Activated CD8-positive, alpha-beta T cell treated with anti-CD3 and anti-CD28 coated beads, Interleukin-2, amount 10 ng/mL, durations not matched to agents 7 days and 5 days (primary cell): Measurements from ENCODE around the gene ZNF705A. TPM values are rescaled to one million over a fixed set of nuclear protein-coding genes. Genes with fewer than 3 reads are reported as not detected.
A peak's percentile ranks its signal among the peaks of the same experiment; 100 is the strongest.
"Not testable (repeated sequence)": the region's sequence is repeated elsewhere in the genome, so short reads cannot be mapped to it uniquely, and the experiment has no call there.

Source experiments
- ATAC-seq: fragments of 150-1000 bp; cut with Tn5 transposase; one replicate; pipeline ENCODE4 v1.10.0; 2021; ENCODE audit warnings: moderate library complexity
- CTCF ChIA-PET: fragments of 350-600 bp; sonication (Branson Sonifier 250); formaldehyde crosslinking; loops from one replicate; lab custom pipeline; 2021; ENCODE audit warnings: antibody characterized with exemption; lab: Charles Lee
- POLR2A ChIA-PET: fragments of 350-600 bp; sonication (Branson Sonifier 250); formaldehyde crosslinking; loops from one replicate; lab custom pipeline; 2021; ENCODE audit warnings: antibody characterized with exemption; lab: Charles Lee
- DNase-seq: peaks from one replicate; pipeline ENCODE4 v3.0.0-alpha.2; 2020
- H3K27ac Mint-ChIP-seq: one replicate; pipeline ENCODE4 v1.8.0; 2021; ENCODE audit warnings: mild to moderate bottlenecking, mixed read lengths
- H3K27me3 Mint-ChIP-seq: one replicate; pipeline ENCODE4 v1.8.0; 2021; ENCODE audit warnings: low read depth, mixed read lengths
- H3K36me3 Mint-ChIP-seq: one replicate; pipeline ENCODE4 v1.8.0; 2021; ENCODE audit warnings: low read depth, mixed read lengths
- H3K4me1 Mint-ChIP-seq: one replicate; pipeline ENCODE4 v1.8.0; 2021; ENCODE audit warnings: low read depth, mixed read lengths
- H3K4me3 Mint-ChIP-seq: one replicate; pipeline ENCODE4 v1.8.0; 2021; ENCODE audit warnings: mild to moderate bottlenecking, mixed read lengths
- H3K9me3 Mint-ChIP-seq: one replicate; pipeline ENCODE4 v1.8.0; 2022; ENCODE audit warnings: mixed read lengths; ENCODE audit not compliant: insufficient read depth
- total RNA-seq, 2 experiments: library from RNA; stranded (reverse); gene quantifications; one replicate each; pipeline ENCODE4 v1.2.3, GENCODE V29; 2021

The ZNF705A gene
- total RNA-seq, 2 experiments from 2014 or later, result not detected

- H3K36me3 Mint-ChIP-seq, result no peaks in the 10 kb centered on the region
- ATAC-seq, result no peak
- no peak overlapping the region for H3K4me3 Mint-ChIP-seq
- H3K27ac Mint-ChIP-seq, result no peak overlapping the region
- no peaks in the 10 kb centered on the region for H3K4me1 Mint-ChIP-seq
- peaks cover 42% of the 10 kb centered on the region for H3K27me3 Mint-ChIP-seq
- POLR2A ChIA-PET, result no interaction called here
- CTCF ChIA-PET, result no interaction called here
- no peak for DNase-seq
- H3K9me3 Mint-ChIP-seq, result peaks cover 4% of the 10 kb centered on the region
Measured at GRCh38 chr12:8145754-8146441, 10.9 kb upstream of the ZNF705A start.

DNA sequence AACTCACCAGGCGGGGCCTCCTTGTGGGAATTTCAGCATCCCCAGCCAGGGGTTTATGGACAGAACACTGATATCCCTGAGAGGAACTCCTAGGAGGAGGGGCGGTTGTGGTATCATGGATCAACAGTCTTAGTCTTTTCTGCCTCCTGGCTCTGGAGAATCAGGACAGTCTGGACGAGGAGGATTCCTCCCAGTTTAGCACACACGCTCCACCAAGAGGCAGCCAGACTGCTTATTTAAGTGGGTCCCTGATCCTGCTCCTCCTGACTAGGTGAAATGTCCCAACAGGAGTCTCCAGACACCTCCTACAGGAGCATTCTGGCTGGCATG lies 10.4 kb upstream of the ZNF705A start:
- CTCF ChIA-PET, result no interaction called here
- DNase-seq, result no peak
- H3K4me3 Mint-ChIP-seq, result no peak overlapping the region
- no peaks in the 10 kb centered on the region for H3K4me1 Mint-ChIP-seq
- H3K27ac Mint-ChIP-seq, result no peak overlapping the region
- peaks cover 47% of the 10 kb centered on the region for H3K27me3 Mint-ChIP-seq
- POLR2A ChIA-PET, result no interaction called here
- ATAC-seq, result no peak
- peaks cover 2% of the 10 kb centered on the region for H3K9me3 Mint-ChIP-seq
- H3K36me3 Mint-ChIP-seq, result no peaks in the 10 kb centered on the region

GRCh38 chr12:8154526-8154925 lies 2.3 kb upstream of the ZNF705A start:
- DNase-seq (no peak), ATAC-seq (no peak)
- H3K9me3 Mint-ChIP-seq, result no peaks in the 10 kb centered on the region
- H3K27ac Mint-ChIP-seq, result no peak overlapping the region
- peaks cover 43% of the 10 kb centered on the region for H3K27me3 Mint-ChIP-seq
- H3K4me3 Mint-ChIP-seq, result no peak overlapping the region
- POLR2A ChIA-PET, result no interaction called here
- H3K36me3 Mint-ChIP-seq, result no peaks in the 10 kb centered on the region
- H3K4me1 Mint-ChIP-seq, result peaks cover 22% of the 10 kb centered on the region
- CTCF ChIA-PET, result interaction anchor here (1.3 to 2.0 kb wide), 3 partner anchors 15 to 83 kb away, joined by 4 to 13 read pairs (median 4); no protein-coding TSS in a partner anchor

GRCh38 chr12:8156416-8156815 lies 399 bp upstream of the ZNF705A start:
- Mint-ChIP-seq H3K27me3 (peaks cover 32% of the 10 kb centered on the region), H3K4me3 (no peak overlapping the region), H3K4me1 (peaks cover 23% of the 10 kb centered on the region), H3K36me3 (no peaks in the 10 kb centered on the region), H3K9me3 (no peaks in the 10 kb centered on the region), H3K27ac (no peak overlapping the region)
- no peak for DNase-seq
- ChIA-PET POLR2A (no interaction called here), CTCF (interaction anchor here (1.2 kb wide), 1 partner anchor 47 kb away, joined by 3 read pairs; no protein-coding TSS in a partner anchor)
- ATAC-seq, result no peak

GRCh38 chr12:8157484-8158198 lies 826 bp downstream of the ZNF705A start:
- Mint-ChIP-seq H3K36me3 (no peaks in the 10 kb centered on the region), H3K4me1 (peaks cover 36% of the 10 kb centered on the region), H3K9me3 (no peaks in the 10 kb centered on the region), H3K27me3 (peaks cover 20% of the 10 kb centered on the region), H3K4me3 (no peak overlapping the region), H3K27ac (no peak overlapping the region)
- ChIA-PET POLR2A (no interaction called here), CTCF (no interaction called here)
- DNase-seq, result no peak
- no peak for ATAC-seq

- ATAC-seq, H3K4me1 Mint-ChIP-seq, H3K36me3 Mint-ChIP-seq, H3K9me3 Mint-ChIP-seq, H3K4me3 Mint-ChIP-seq, POLR2A ChIA-PET, CTCF ChIA-PET, DNase-seq, H3K27ac Mint-ChIP-seq: not testable (repeated sequence)
- peaks cover 12% of the 10 kb centered on the region for H3K27me3 Mint-ChIP-seq
Measured at GRCh38 chr12:8172911-8173310, 16.1 kb downstream of the ZNF705A start.

- peak; percentile 74 for DNase-seq
- Mint-ChIP-seq H3K27ac (peak overlapping the region; percentile 88), H3K4me3 (peak overlapping the region; percentile 80), H3K4me1 (peaks cover 12% of the 10 kb centered on the region)
- H3K36me3 Mint-ChIP-seq, H3K9me3 Mint-ChIP-seq, H3K27me3 Mint-ChIP-seq, POLR2A ChIA-PET: not testable (repeated sequence)
- ATAC-seq, result peak; percentile 93
- CTCF ChIA-PET, result interaction anchor here (0.8 kb wide), 1 partner anchor 71 kb away, joined by 4 read pairs; no protein-coding TSS in a partner anchor
Measured at GRCh38 chr12:8179989-8180585, 23.3 kb downstream of the ZNF705A start.

DNA sequence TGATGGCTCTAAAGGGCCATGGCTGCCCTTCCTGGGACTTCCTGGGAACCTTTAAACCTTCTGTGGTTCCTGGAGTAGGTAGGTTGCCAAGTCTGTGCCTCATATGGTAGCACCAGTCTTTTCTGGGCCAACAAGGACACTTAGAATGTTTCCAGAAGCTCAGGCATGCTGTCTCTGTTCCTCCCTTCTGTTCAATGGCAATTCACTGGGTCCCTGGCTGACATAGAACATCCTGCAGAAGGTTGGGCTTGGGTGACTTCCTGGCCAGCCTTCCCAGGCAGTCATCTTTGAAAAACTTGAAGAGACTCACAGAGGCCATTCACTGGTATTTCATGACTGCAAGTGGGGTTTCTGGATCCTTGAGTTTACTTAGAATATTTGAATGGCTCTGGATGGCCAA lies 24.5 kb downstream of the ZNF705A start:
- peaks cover 12% of the 10 kb centered on the region for H3K4me1 Mint-ChIP-seq
- H3K36me3 Mint-ChIP-seq, H3K9me3 Mint-ChIP-seq, H3K27ac Mint-ChIP-seq, ATAC-seq, POLR2A ChIA-PET, H3K27me3 Mint-ChIP-seq, DNase-seq: not testable (repeated sequence)
- CTCF ChIA-PET, result interaction anchor here (1.0 to 1.7 kb wide), 2 partner anchors 50 to 72 kb away, joined by 3 to 7 read pairs; no protein-coding TSS in a partner anchor
- peak overlapping the region; percentile 80 for H3K4me3 Mint-ChIP-seq

GRCh38 chr12:8182923-8183322 lies 26.1 kb downstream of the ZNF705A start:
- peaks cover 12% of the 10 kb centered on the region for H3K4me1 Mint-ChIP-seq
- H3K9me3 Mint-ChIP-seq, H3K4me3 Mint-ChIP-seq, H3K36me3 Mint-ChIP-seq, H3K27me3 Mint-ChIP-seq, CTCF ChIA-PET, DNase-seq, H3K27ac Mint-ChIP-seq, ATAC-seq: not testable (repeated sequence)
- POLR2A ChIA-PET, result interaction anchor here (0.7 kb wide), 1 partner anchor 30 kb away, joined by 3 read pairs; no protein-coding TSS in a partner anchor

DNA sequence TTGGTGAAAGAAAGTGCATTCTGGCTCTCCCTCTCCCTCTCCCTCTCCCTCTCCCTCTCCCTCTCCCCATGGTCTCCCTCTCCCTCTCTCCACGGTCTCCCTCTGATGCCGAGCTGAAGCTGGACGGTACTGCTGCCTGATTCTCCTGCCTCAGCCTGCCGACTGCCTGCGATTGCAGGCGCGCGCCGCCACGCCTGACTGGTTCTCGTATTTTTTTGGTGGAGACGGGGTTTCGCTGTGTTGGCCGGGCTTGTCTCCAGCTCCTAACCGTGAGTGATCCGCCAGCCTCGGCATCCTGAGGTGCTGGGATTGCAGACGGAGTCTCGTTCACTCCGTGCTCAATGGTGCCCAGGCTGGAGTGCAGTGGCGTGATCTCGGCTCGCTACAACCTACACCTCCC lies 26.5 kb downstream of the ZNF705A start:
- H3K36me3 Mint-ChIP-seq, ATAC-seq, H3K27ac Mint-ChIP-seq, POLR2A ChIA-PET, H3K9me3 Mint-ChIP-seq, H3K27me3 Mint-ChIP-seq, H3K4me3 Mint-ChIP-seq, CTCF ChIA-PET, DNase-seq: not testable (repeated sequence)
- peaks cover 12% of the 10 kb centered on the region for H3K4me1 Mint-ChIP-seq

DNA sequence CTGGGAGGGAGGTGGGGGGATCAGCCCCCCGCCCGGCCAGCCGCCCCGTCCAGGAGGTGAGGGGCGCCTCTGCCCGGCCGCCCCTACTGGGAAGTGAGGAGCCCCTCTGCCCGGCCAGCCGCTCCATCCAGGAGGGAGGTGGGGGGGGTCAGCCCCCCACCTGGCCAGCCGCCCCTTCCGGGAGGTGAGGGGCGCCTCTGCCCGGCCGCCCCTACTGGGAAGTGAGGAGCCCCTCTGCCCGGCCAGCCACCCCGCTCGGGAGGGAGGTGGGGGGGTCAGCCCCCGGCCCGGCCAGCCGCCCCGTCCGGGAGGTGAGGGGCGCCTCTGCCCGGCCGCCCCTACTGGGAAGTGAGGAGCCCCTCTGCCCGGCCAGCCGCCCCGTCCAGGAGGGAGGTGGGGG lies 27.4 kb downstream of the ZNF705A start:
- H3K27ac Mint-ChIP-seq, ATAC-seq, H3K36me3 Mint-ChIP-seq, H3K9me3 Mint-ChIP-seq, CTCF ChIA-PET, H3K4me3 Mint-ChIP-seq, DNase-seq, H3K27me3 Mint-ChIP-seq, POLR2A ChIA-PET: not testable (repeated sequence)
- H3K4me1 Mint-ChIP-seq, result peaks cover 12% of the 10 kb centered on the region

DNA sequence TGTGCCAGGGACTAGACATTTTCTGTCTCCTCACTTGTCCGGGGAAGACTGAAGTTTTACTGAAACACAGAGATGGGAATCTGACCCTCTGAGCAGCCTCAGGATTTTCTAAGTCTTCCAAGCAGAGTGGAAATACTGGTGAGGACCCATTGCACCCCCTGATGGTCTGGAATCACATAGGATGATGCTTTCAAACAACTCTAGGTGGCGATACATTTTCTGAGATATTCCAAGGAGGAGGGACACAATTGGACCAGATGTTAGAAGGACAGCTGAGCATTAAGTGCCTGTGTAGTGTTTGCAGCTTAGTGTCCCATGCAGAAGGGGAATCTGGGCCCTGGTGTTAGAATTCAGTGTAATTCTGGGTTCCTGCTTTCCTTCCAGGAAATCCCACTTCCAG lies 31.3 kb downstream of the ZNF705A start:
- DNase-seq, H3K9me3 Mint-ChIP-seq, H3K27ac Mint-ChIP-seq, H3K4me1 Mint-ChIP-seq, H3K27me3 Mint-ChIP-seq, H3K4me3 Mint-ChIP-seq, POLR2A ChIA-PET, ATAC-seq, H3K36me3 Mint-ChIP-seq, CTCF ChIA-PET: not testable (repeated sequence)
